EH (cell line): ENCODE results near the gene FOXK2.

Experiments used
- DNase-seq: peaks from one replicate; pipeline ENCODE4 v3.0.0-alpha.2; 2015; ENCODE audit warnings: low read depth

The FOXK2 gene

GRCh38 chr17:82608816-82609215 lies 89.3 kb downstream of the FOXK2 start:
- DNase-seq, result no peak

- DNase-seq, result no peak
These were observed 90.1 kb downstream of the FOXK2 start for GRCh38 chr17:82609655-82610054.

GRCh38 chr17:82611140-82612058 lies 91.9 kb downstream of the FOXK2 start:
- peak; percentile 15 for DNase-seq

- no peak for DNase-seq
These were observed 94.0 kb downstream of the FOXK2 start for GRCh38 chr17:82613283-82614094.

GRCh38 chr17:82614095-82614631 lies 94.6 kb downstream of the FOXK2 start:
- DNase-seq, result no peak

GRCh38 chr17:82615084-82616020 lies 95.8 kb downstream of the FOXK2 start:
- no peak for DNase-seq

GRCh38 chr17:82616021-82616711 lies 96.6 kb downstream of the FOXK2 start:
- no peak for DNase-seq

GRCh38 chr17:82619211-82619610 lies 99.7 kb downstream of the FOXK2 start:
- DNase-seq, result no peak

- DNase-seq, result no peak
These were observed 100.1 kb downstream of the FOXK2 start for GRCh38 chr17:82619641-82620040.

- no peak for DNase-seq
These were observed 104.2 kb downstream of the FOXK2 start for GRCh38 chr17:82623707-82624106.

GRCh38 chr17:82627405-82627804 lies 107.9 kb downstream of the FOXK2 start:
- no peak for DNase-seq

- no peak for DNase-seq
These were observed 110.2 kb downstream of the FOXK2 start for GRCh38 chr17:82629748-82630147.

- DNase-seq, result no peak
These were observed 110.7 kb downstream of the FOXK2 start for GRCh38 chr17:82630212-82630611.

- DNase-seq, result no peak
These were observed 112.0 kb downstream of the FOXK2 start for GRCh38 chr17:82631544-82631943.

- no peak for DNase-seq
These were observed 112.9 kb downstream of the FOXK2 start for GRCh38 chr17:82632451-82632850.

GRCh38 chr17:82633343-82633742 lies 113.8 kb downstream of the FOXK2 start:
- DNase-seq, result no peak

- no peak for DNase-seq
These were observed 117.4 kb downstream of the FOXK2 start for GRCh38 chr17:82636626-82637598.

- peak; percentile 32 for DNase-seq
These were observed 118.7 kb downstream of the FOXK2 start for GRCh38 chr17:82638183-82638773.

GRCh38 chr17:82639628-82640027 lies 120.1 kb downstream of the FOXK2 start:
- DNase-seq, result no peak
